Smooth muscle cell (in vitro differentiated cells): Measurements from ENCODE around the gene CCDC40. TPM values are rescaled to one million over a fixed set of nuclear protein-coding genes. Genes with fewer than 3 reads are reported as not detected.

Source experiments
- DNase-seq: peaks from one replicate; lab custom pipeline; 2025; ENCODE audit not compliant: unreplicated experiment; lab: John Stamatoyannopoulos, UW
- H2AFZ ChIP-seq: fragments of 200-600 bp; sonication (generic); 2 replicates; pipeline ENCODE4 v1.6.0; 2016; ENCODE audit warnings: antibody characterized with exemption, low read depth, mild to moderate bottlenecking
- H3F3A ChIP-seq: fragments of 200-600 bp; sonication (generic); 2 replicates; pipeline ENCODE4 v1.6.0; 2017; ENCODE audit warnings: antibody characterized with exemption, low read depth
- H3K27ac ChIP-seq: fragments of 200-600 bp; sonication (generic); 2 replicates; pipeline ENCODE4 v1.5.1; 2016; ENCODE audit warnings: low read depth, mild to moderate bottlenecking
- H3K27me3 ChIP-seq: fragments of 200-600 bp; sonication (generic); 2 replicates; pipeline ENCODE4 v1.6.1; 2016; ENCODE audit warnings: low read depth, mild to moderate bottlenecking
- H3K36me3 ChIP-seq: fragments of 200-600 bp; sonication (generic); 2 replicates; pipeline ENCODE4 v1.5.1; 2016; ENCODE audit warnings: low read depth
- H3K4me1 ChIP-seq: fragments of 200-600 bp; sonication (generic); 2 replicates; pipeline ENCODE4 v1.5.1; 2016; ENCODE audit warnings: low read depth
- H3K4me2 ChIP-seq: fragments of 200-600 bp; sonication (generic); 2 replicates; pipeline ENCODE4 v1.6.0; 2016; ENCODE audit warnings: mild to moderate bottlenecking
- H3K4me3 ChIP-seq: fragments of 200-600 bp; sonication (generic); 2 replicates; pipeline ENCODE4 v1.5.1; 2016; ENCODE audit warnings: mild to moderate bottlenecking
- H3K79me2 ChIP-seq: fragments of 200-600 bp; sonication (generic); 2 replicates; pipeline ENCODE4 v1.6.0; 2016; ENCODE audit warnings: low read depth, mild to moderate bottlenecking
- H3K9ac ChIP-seq: fragments of 200-600 bp; sonication (generic); 2 replicates; pipeline ENCODE4 v1.6.0; 2016; ENCODE audit warnings: low read depth
- H3K9me3 ChIP-seq: fragments of 200-600 bp; sonication (generic); replicated peaks from 2 replicates; pipeline ENCODE4 v1.5.1; 2016; ENCODE audit warnings: low read depth
- H4K20me1 ChIP-seq: fragments of 200-600 bp; sonication (generic); 2 replicates; pipeline ENCODE4 v1.6.0; 2016; ENCODE audit warnings: low read depth
- WGBS: methylation state at CpG from one replicate; pipeline ENCODE4 v1.1.7; 2016; ENCODE audit warnings: low lambda C conversion rate; 5-methylcytosine and 5-hydroxymethylcytosine counted together
- polyA plus RNA-seq: library from polyadenylated mRNA; unstranded; fragments of >200 nt; fragmentation: Nextera tagmentation; extraction: Ambion mirVana; gene quantifications from 2 replicates; pipeline ENCODE4 v1.2.1, GENCODE V29; 2016
- total RNA-seq: library from RNA; depleted of rRNA; stranded (reverse); fragments of >200 nt; gene quantifications from 2 replicates; pipeline ENCODE4 v1.2.3, GENCODE V29; 2014
- TF ChIP-seq, protein P1 (sequence below): fragments of 200-600 bp; sonication (generic); IDR thresholded peaks from 2 replicates; pipeline ENCODE4 v1.5.1; 2017; ENCODE audit warnings: borderline replicate concordance, mild to moderate bottlenecking, antibody characterized with exemption; ENCODE audit not compliant: insufficient read depth, poor library complexity, severe bottlenecking

Gene CCDC40
- total RNA-seq (4.2 and 5.9 TPM in 2 replicates), polyA plus RNA-seq (0.81 and 3.6 TPM in 2 replicates)

DNA sequence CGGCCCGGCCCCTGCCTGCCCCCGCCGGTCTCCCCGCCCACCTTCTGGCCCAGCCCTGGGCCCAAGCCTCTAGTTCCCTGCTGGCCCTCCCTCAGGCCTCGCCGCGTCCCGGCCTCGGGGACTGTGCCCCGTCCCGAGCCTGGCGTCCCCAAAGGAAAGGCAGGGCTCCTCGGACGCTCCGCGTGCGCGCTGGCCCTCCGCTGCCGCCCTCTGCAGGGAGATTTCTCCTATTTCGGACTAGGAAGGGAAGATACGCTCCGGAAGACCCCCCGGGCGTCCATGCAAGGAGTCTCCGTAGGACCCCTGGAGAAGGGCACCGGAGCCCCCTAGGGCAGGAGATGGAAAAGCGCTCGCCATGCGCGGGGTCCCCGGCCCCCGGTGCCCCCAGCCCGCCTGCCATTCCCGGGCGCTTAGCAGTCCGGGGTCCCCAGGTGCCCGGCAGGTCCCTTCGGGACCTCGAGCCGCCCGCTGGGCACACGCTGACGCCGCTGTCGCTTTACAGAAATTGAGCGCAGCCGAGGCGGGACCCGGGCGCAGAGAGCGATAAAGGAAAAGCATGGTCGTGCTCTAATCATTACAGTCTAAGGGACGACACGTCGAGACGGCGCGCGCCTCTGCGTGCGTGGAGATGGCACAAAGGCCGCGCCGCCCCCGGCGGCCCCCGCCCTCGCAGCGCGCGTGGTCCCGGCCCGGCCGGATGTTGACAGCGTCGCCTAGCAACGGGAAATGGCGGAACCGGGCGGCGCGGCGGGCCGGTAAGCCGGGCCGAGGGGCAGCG is at the start of gene CCDC40:
TSS of gene CCDC40 (plus strand) at position 706 of the 778 bp plus-strand sequence. CDS start at position 727, 21 bp downstream.
- H3F3A ChIP-seq: no peaks in the 10 kb centered on the region
- H3K4me2 ChIP-seq: peak within 1 kb of the TSS; percentile 99
- H3K4me3 ChIP-seq: peak within 1 kb of the TSS; percentile 73
- peak within 1 kb of the TSS; percentile 99 for H3K9ac ChIP-seq
- DNase-seq: peak; percentile 74
- H2AFZ ChIP-seq: peak within 1 kb of the TSS; percentile 75
- no peaks in the 10 kb centered on the region for H3K36me3 ChIP-seq
- WGBS: 3% methylated on average over 58 of the region's 89 CpGs
- peak within 1 kb of the TSS; percentile 99 for H3K27ac ChIP-seq
- peaks cover 38% of the 10 kb centered on the region for H4K20me1 ChIP-seq
- H3K27me3 ChIP-seq: no peaks in the 10 kb centered on the region
- TF ChIP-seq, protein P1, sequence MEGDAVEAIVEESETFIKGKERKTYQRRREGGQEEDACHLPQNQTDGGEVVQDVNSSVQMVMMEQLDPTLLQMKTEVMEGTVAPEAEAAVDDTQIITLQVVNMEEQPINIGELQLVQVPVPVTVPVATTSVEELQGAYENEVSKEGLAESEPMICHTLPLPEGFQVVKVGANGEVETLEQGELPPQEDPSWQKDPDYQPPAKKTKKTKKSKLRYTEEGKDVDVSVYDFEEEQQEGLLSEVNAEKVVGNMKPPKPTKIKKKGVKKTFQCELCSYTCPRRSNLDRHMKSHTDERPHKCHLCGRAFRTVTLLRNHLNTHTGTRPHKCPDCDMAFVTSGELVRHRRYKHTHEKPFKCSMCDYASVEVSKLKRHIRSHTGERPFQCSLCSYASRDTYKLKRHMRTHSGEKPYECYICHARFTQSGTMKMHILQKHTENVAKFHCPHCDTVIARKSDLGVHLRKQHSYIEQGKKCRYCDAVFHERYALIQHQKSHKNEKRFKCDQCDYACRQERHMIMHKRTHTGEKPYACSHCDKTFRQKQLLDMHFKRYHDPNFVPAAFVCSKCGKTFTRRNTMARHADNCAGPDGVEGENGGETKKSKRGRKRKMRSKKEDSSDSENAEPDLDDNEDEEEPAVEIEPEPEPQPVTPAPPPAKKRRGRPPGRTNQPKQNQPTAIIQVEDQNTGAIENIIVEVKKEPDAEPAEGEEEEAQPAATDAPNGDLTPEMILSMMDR: no peak
- H3K4me1 ChIP-seq: peaks cover 4% of the 10 kb centered on the region
- peaks cover 37% of the 10 kb centered on the region for H3K79me2 ChIP-seq
- H3K9me3 ChIP-seq: no peaks in the 10 kb centered on the region

DNA sequence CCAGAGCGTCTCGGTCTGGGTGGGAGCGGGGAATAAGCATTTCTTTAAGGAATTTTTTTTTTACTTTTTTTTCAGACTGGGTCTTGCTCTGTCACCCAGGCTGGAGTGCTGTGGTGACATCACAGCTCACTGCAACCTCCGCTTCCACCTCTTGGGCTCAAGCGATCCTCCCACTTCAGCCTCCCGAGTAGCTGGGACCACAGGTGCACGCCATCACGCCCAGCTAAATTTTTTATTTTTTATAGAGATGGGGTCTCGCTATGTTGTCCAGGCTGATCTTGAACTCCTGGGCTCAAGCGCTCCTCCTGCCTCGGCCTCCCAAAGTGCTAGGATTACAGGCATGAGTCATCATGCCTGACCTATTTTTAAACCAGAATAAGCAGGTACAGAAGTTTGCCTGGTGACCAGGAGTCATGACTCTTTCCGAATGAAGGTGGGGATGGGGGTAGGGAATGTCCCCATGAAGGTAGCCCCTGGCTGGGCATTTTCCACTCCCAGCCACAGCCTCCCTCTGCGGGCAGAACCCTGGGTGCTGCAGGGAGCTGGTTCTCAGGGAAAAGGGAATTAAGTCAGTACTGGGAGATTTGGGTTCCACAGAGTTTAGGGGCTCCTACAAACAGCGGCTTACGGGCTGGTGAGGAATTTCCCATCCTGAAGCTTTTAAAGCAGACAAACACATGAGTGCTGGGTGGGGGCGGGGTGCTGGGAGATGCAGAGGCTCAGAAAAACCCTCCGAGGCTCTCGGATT is 49.1 kb upstream of the CCDC40 start:
- peaks cover 23% of the 10 kb centered on the region for H3K4me1 ChIP-seq
- no peak overlapping the region for H2AFZ ChIP-seq
- peaks cover 79% of the 10 kb centered on the region for H4K20me1 ChIP-seq
- H3K4me2 ChIP-seq: peak overlapping the region; percentile 66
- no peaks in the 10 kb centered on the region for H3K9me3 ChIP-seq
- H3K27me3 ChIP-seq: no peaks in the 10 kb centered on the region
- H3K9ac ChIP-seq: peak overlapping the region; percentile 10
- peaks cover 19% of the 10 kb centered on the region for H3F3A ChIP-seq
- no peaks in the 10 kb centered on the region for H3K36me3 ChIP-seq
- H3K27ac ChIP-seq: peak overlapping the region; percentile 73
- H3K79me2 ChIP-seq: peaks cover 41% of the 10 kb centered on the region
- 74% methylated on average over 18 of the region's 18 CpGs for WGBS
- no peak for DNase-seq
- TF ChIP-seq, protein P1: no peak
- peak overlapping the region; percentile 15 for H3K4me3 ChIP-seq

DNA sequence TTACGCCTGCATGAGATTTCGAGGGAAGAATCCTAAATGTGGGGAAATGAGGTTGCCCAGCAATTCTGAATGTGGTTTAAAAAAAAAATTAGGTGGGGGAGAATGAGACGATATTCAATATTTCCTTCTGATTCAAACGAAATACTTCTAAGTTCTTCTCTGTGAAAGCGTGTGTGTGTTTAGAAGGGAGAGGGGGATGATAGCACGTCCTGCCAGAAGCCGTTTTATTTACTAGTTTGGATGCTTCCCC is 48.6 kb upstream of the CCDC40 start:
- Histone ChIP-seq H3K9ac (peak overlapping the region; percentile 10), H3K36me3 (no peaks in the 10 kb centered on the region), H3K79me2 (peaks cover 36% of the 10 kb centered on the region), H2AFZ (no peak overlapping the region), H3K9me3 (no peaks in the 10 kb centered on the region), H3K4me3 (peak overlapping the region; percentile 15), H3K4me1 (peaks cover 28% of the 10 kb centered on the region), H3K27ac (peak overlapping the region; percentile 73), H3F3A (peaks cover 19% of the 10 kb centered on the region), H3K4me2 (peak overlapping the region; percentile 66), H3K27me3 (no peaks in the 10 kb centered on the region), H4K20me1 (peaks cover 74% of the 10 kb centered on the region)
- TF ChIP-seq, protein P1: no peak
- DNase-seq: no peak
- 45% methylated on average over 7 of the region's 7 CpGs for WGBS
